SK-N-SH (cell line): ENCODE data around the gene ATP6V1C2. TPM values are rescaled to one million over a fixed set of nuclear protein-coding genes. Genes with fewer than 3 reads are reported as not detected.
"Not testable (repeated sequence)": the region's sequence is repeated elsewhere in the genome, so short reads cannot be mapped to it uniquely, and the experiment has no call there.

Experiments
- CTCF ChIA-PET: fragments of 300-600, 350-600 bp; formaldehyde crosslinking; extraction: SDS; loops from one replicate; lab custom pipeline; 2021; lab: Yijun Ruan, JAX
- POLR2A ChIA-PET: fragments of 350-600 bp; sonication (Branson Sonifier 250); formaldehyde crosslinking; extraction: SDS; loops from one replicate; lab custom pipeline; 2020; ENCODE audit warnings: antibody characterized with exemption, inconsistent platforms; lab: Yijun Ruan, JAX
- DNase-seq: peaks from one replicate; pipeline ENCODE4 v3.0.0; 2012
- H2AFZ ChIP-seq: fragments of 200-600 bp; sonication (generic); 2 replicates; pipeline ENCODE4 v1.8.1; 2016; ENCODE audit warnings: antibody characterized with exemption, mild to moderate bottlenecking, low read depth
- H3F3A ChIP-seq: fragments of 200-600 bp; sonication (generic); replicated peaks from 2 replicates; pipeline ENCODE3; 2016; ENCODE audit warnings: antibody characterized with exemption, mild to moderate bottlenecking; ENCODE audit not compliant: insufficient read depth
- H3K27ac ChIP-seq, 2 experiments: fragments of 200-500 bp in 1 of 2; fragments of 200-600 bp in 1 of 2; sonication (Bioruptor generic) in 1 of 2; sonication (generic), shearing (Covaris generic) in 1 of 2; 2 replicates each; pipeline versions ENCODE4 v1.5.1 to v1.6.1; 2014 to 2016; ENCODE audit warnings: low read depth in 2 of 2, inconsistent platforms in 1 of 2, low read length in 1 of 2, mild to moderate bottlenecking in 1 of 2, mixed read lengths in 1 of 2
- H3K27me3 ChIP-seq: fragments of 200-600 bp; sonication (generic), shearing (Covaris generic); 2 replicates; pipeline ENCODE4 v1.6.1; 2016; ENCODE audit warnings: mixed run types; ENCODE audit not compliant: insufficient read depth
- H3K36me3 ChIP-seq, 2 experiments: fragments of 200-500 bp in 1 of 2; fragments of 200-600 bp in 1 of 2; sonication (Bioruptor generic) in 1 of 2; sonication (generic) in 1 of 2; replicated peaks in 1 of 2; 2 replicates each; pipeline versions ENCODE3 to v1.5.1; 2014 to 2016; ENCODE audit warnings: low read length in 1 of 2, mild to moderate bottlenecking in 1 of 2; ENCODE audit not compliant: insufficient read depth in 2 of 2, control insufficient read depth in 1 of 2
- H3K4me1 ChIP-seq, 2 experiments: fragments of 200-500 bp in 1 of 2; fragments of 200-600 bp in 1 of 2; sonication (Bioruptor generic) in 1 of 2; sonication (generic), shearing (Covaris generic) in 1 of 2; 2 replicates each; pipeline versions ENCODE4 v1.5.1 to v1.6.1; 2014 to 2016; ENCODE audit warnings: low read depth in 1 of 2, low read length in 1 of 2, mixed run types in 1 of 2; ENCODE audit not compliant: insufficient read depth in 2 of 2, control insufficient read depth in 1 of 2
- H3K4me2 ChIP-seq: fragments of 200-600 bp; sonication (generic), shearing (Covaris generic); 2 replicates; pipeline ENCODE4 v1.6.1; 2017; ENCODE audit warnings: mixed run types
- H3K4me3 ChIP-seq, 2 experiments: fragments of 200-500 bp in 1 of 2; fragments of 200-600 bp in 1 of 2; sonication (Bioruptor generic) in 1 of 2; sonication (generic), shearing (Covaris generic) in 1 of 2; 2 replicates each; pipeline versions ENCODE4 v1.5.1 to v1.8.1; 2014 to 2016; ENCODE audit warnings: low read depth in 2 of 2, inconsistent platforms in 1 of 2, low read length in 1 of 2, mild to moderate bottlenecking in 1 of 2, mixed read lengths in 1 of 2, moderate library complexity in 1 of 2
- H3K79me2 ChIP-seq: fragments of 200-600 bp; sonication (generic); 2 replicates; pipeline ENCODE4 v1.8.1; 2017; ENCODE audit warnings: mild to moderate bottlenecking; ENCODE audit not compliant: insufficient read depth
- H3K9ac ChIP-seq: fragments of 200-600 bp; sonication (generic); 2 replicates; pipeline ENCODE4 v1.6.1; 2017; ENCODE audit warnings: mixed run types
- H3K9me2 ChIP-seq: fragments of 200-600 bp; sonication (generic); 2 replicates; pipeline ENCODE4 v1.6.1; 2017; ENCODE audit warnings: mixed run types
- H3K9me3 ChIP-seq: fragments of 200-600 bp; sonication (generic); 2 replicates; pipeline ENCODE4 v1.6.1; 2017; ENCODE audit warnings: mixed run types, mild to moderate bottlenecking, moderate library complexity
- H4K20me1 ChIP-seq: fragments of 200-600 bp; sonication (generic); 2 replicates; pipeline ENCODE4 v1.6.1; 2017; ENCODE audit warnings: mild to moderate bottlenecking, mixed run types; ENCODE audit not compliant: insufficient read depth
- CTCF ChIP-seq: fragments of 200-600 bp; sonication (generic); IDR thresholded peaks from 2 replicates; pipeline ENCODE4 v1.6.1; 2017; ENCODE audit warnings: antibody characterized with exemption, mild to moderate bottlenecking, moderate library complexity
- GABPA ChIP-seq: IDR thresholded peaks from 2 replicates; pipeline ENCODE4 v1.4.0; 2012; ENCODE audit warnings: low read depth, mild to moderate bottlenecking
- GATA2 ChIP-seq: sonication (generic); formaldehyde crosslinking; IDR thresholded peaks from 2 replicates; pipeline ENCODE4 v1.5.0; 2020; ENCODE audit warnings: mild to moderate bottlenecking, missing genetic modification reagents
- NRF1 ChIP-seq: IDR thresholded peaks from 2 replicates; pipeline ENCODE4 v1.6.1; 2012; ENCODE audit warnings: low read depth, mild to moderate bottlenecking, low read length
- RAD21 ChIP-seq: IDR thresholded peaks from 2 replicates; pipeline ENCODE4 v1.6.1; 2012; ENCODE audit warnings: mild to moderate bottlenecking, low read length
- WGBS: methylation state at CpG from one replicate; pipeline ENCODE4 v1.1.6; 2017; ENCODE audit warnings: low lambda C conversion rate; 5-methylcytosine and 5-hydroxymethylcytosine counted together
- polyA plus RNA-seq, 3 experiments: library from polyadenylated mRNA; depleted of rRNA; stranded (reverse); fragments of >200 nt; gene quantifications; 2 replicates each; pipeline ENCODE4 v1.2.3, GENCODE V29; 2012
- TF ChIP-seq, protein P1 (sequence below): IDR thresholded peaks from 2 replicates; pipeline ENCODE4 v1.6.1; 2012; ENCODE audit warnings: mild to moderate bottlenecking, low read depth, low read length, moderate library complexity

Gene ATP6V1C2
- polyA plus RNA-seq, 1 of the 3 experiments (the other 2 are of a cell fraction): 0.12 TPM

GRCh38 chr2:10814571-10815331 is 93.3 kb downstream of the ATP6V1C2 start (continued):
- TF ChIP-seq RAD21 (no peak), GABPA (no peak), GATA2 (peak; percentile 35), NRF1 (no peak; the same call in 1 of the 2 replicates)
- TF ChIP-seq, protein P1, sequence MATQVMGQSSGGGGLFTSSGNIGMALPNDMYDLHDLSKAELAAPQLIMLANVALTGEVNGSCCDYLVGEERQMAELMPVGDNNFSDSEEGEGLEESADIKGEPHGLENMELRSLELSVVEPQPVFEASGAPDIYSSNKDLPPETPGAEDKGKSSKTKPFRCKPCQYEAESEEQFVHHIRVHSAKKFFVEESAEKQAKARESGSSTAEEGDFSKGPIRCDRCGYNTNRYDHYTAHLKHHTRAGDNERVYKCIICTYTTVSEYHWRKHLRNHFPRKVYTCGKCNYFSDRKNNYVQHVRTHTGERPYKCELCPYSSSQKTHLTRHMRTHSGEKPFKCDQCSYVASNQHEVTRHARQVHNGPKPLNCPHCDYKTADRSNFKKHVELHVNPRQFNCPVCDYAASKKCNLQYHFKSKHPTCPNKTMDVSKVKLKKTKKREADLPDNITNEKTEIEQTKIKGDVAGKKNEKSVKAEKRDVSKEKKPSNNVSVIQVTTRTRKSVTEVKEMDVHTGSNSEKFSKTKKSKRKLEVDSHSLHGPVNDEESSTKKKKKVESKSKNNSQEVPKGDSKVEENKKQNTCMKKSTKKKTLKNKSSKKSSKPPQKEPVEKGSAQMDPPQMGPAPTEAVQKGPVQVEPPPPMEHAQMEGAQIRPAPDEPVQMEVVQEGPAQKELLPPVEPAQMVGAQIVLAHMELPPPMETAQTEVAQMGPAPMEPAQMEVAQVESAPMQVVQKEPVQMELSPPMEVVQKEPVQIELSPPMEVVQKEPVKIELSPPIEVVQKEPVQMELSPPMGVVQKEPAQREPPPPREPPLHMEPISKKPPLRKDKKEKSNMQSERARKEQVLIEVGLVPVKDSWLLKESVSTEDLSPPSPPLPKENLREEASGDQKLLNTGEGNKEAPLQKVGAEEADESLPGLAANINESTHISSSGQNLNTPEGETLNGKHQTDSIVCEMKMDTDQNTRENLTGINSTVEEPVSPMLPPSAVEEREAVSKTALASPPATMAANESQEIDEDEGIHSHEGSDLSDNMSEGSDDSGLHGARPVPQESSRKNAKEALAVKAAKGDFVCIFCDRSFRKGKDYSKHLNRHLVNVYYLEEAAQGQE: no peak

- H3F3A ChIP-seq: no peaks in the 10 kb centered on the region
- no peak overlapping the region for H3K27ac ChIP-seq
- 49% methylated on average over 5 of the region's 5 CpGs for WGBS
- peaks cover 0 to 25% of the 10 kb centered on the region in 2 experiments; a peak in 1 of 4 replicates for H3K4me1 ChIP-seq
- H3K9me2 ChIP-seq: no peaks in the 10 kb centered on the region
- ChIA-PET CTCF (interaction anchor here (0.6 to 11.4 kb wide), 21 partner anchors 8 to 769 kb away, joined by 3 to 216 read pairs (median 4); a partner anchor contains a TSS), POLR2A (no interaction called here)
- peaks cover 19% of the 10 kb centered on the region; the same call in 1 of the 2 replicates for H3K27me3 ChIP-seq
- H3K79me2 ChIP-seq: no peaks in the 10 kb centered on the region
- DNase-seq: peak; percentile 58
- H3K36me3 ChIP-seq: no peaks in the 10 kb centered on the region
- H2AFZ ChIP-seq: no peak overlapping the region
- H3K4me3 ChIP-seq: no peak overlapping the region
- H3K4me2 ChIP-seq: no peak overlapping the region
- no peaks in the 10 kb centered on the region for H3K9me3 ChIP-seq
- H3K9ac ChIP-seq: no peak overlapping the region
- H4K20me1 ChIP-seq: no peaks in the 10 kb centered on the region
- TF ChIP-seq CTCF: peak; percentile 71
- TF ChIP-seq, protein P1: no peak
- TF ChIP-seq, all 33 proteins: peak for 1
Observed at GRCh38 chr2:10817413-10817812, 96.0 kb downstream of the ATP6V1C2 start.

GRCh38 chr2:10818305-10818704 is 96.9 kb downstream of the ATP6V1C2 start:
- DNase-seq, H3K9ac ChIP-seq, H3K9me2 ChIP-seq, H3K36me3 ChIP-seq, H3K9me3 ChIP-seq, H2AFZ ChIP-seq, H3K4me2 ChIP-seq, H4K20me1 ChIP-seq, H3K79me2 ChIP-seq, H3F3A ChIP-seq, H3K27ac ChIP-seq, POLR2A ChIA-PET, H3K4me3 ChIP-seq: not testable (repeated sequence)
- 59% methylated on average over 3 of the region's 3 CpGs for WGBS
- CTCF ChIA-PET: interaction anchor here (1.2 to 11.4 kb wide), 6 partner anchors 14 to 306 kb away, joined by 3 to 216 read pairs (median 6); no protein-coding TSS in a partner anchor
- peaks cover 0 to 22% of the 10 kb centered on the region in 2 experiments; a peak in 1 of 4 replicates for H3K4me1 ChIP-seq
- H3K27me3 ChIP-seq: peaks cover 27% of the 10 kb centered on the region; the same call in 1 of the 2 replicates
